Measurements from ENCODE around the gene P3H2. TPM values are rescaled to one million over a fixed set of nuclear protein-coding genes. Genes with fewer than 3 reads are reported as not detected.

Gene P3H2
- total RNA-seq, 1 donor, result 0.84 TPM

DNA sequence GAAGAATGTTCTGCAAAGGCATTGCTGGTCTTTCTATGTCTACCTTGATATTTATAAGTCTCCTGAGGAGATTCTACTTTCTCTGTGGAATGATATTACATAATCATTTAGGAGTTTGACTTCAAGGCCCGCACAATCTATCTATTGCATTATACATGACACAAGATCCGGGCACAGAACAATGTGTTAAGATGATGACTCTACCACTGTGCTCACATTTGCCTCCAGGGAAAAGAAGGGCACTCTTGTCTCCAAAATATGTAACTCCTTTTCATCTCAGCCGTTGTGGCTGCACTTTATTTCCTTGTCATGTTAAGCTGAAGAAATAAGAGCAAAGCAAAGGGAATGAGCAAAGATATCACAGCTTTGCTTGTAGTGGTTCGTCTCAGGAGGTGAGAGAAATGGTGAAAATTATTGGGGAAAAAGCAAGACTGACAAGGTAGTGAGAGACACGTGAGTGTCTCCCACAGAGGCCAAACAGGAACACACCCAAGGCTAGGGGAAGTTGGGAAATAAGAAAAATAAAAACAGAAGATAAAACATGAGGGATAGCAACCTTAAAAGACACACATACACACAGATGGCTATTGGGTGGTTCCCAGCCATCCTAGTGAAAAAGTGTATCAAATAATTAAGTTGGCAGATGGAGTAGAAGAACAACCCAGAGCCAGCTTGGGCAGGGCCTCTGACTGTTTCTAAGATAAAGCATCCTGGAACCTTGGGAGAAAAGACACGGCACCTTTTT is 184.3 kb downstream of the P3H2 start:
- Histone ChIP-seq H3K27me3 (ENCODE audit: insufficient read depth, low read length) (no peaks in the 10 kb centered on the region), H3K4me1 (ENCODE audit: insufficient read depth, low read length) (no peaks in the 10 kb centered on the region), H3K9me3 (ENCODE audit: low read depth, low read length) (no peaks in the 10 kb centered on the region), H3K4me3 (ENCODE audit: low read length) (no peak overlapping the region)

DNA sequence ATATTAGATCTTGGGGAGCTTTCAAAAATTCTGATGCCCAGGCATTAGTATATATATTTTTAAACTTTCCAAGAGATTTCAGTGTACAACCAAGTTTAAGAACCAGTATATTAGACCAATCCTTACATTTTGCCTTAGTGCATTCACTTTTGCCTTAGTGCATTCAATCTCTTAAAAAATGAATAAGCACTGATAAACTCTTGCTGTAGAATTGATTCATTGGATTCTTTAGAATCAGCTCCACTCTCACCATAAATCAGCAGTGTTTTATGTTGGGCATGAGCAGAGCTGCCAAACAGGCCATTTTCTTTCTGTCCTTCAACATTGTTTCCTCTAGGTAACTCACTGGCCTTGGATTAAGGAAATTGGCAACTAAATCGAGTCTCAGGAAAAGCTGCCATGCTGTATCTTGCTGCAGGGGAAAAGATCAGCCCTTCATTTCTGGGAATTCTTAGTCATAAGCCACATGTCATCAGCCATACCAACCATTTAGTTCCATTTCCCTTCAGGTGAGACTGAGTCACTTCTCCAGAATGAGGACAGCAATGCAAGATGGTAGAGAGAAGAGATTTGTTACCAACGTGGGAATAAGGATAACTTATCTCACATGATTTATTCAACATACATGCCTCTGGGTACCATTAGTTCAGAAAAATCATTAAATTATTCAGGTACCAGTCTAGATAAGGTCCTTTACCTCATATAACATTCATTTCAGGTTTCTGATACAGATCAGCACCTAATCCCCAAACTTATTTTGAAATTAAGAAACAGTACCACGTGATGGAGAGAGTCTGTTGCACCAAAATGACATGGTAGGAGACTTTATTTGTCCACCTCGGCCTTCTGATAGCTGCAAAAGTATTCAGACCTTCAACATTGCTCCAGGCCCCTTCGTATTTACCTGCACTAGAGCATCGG is 192.5 kb downstream of the P3H2 start:
- H3K27me3 ChIP-seq (ENCODE audit: insufficient read depth, low read length), result no peaks in the 10 kb centered on the region
- no peaks in the 10 kb centered on the region for H3K9me3 ChIP-seq (ENCODE audit: low read depth, low read length)
- no peak overlapping the region for H3K4me3 ChIP-seq (ENCODE audit: low read length)
- no peaks in the 10 kb centered on the region for H3K4me1 ChIP-seq (ENCODE audit: insufficient read depth, low read length)

DNA sequence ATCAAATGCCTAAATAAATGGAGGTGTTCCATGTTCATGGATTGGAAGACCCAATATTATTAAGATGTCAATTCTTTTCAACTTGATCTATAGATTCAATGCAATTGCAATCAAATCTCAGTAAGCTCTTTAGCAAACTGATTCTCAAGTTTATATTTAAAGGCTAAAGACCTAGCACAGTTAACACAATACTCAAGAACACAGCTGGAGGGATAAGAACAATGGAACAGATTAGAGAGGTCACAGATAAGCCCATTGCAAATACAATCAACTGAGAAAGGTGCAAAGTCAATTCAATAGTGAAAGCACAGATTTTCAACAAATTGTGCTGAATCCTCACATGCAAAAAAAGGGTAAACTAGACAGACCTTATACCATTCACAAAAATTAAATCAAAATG is 198.9 kb downstream of the P3H2 start:
- no peaks in the 10 kb centered on the region for H3K4me1 ChIP-seq (ENCODE audit: insufficient read depth, low read length)
- no peaks in the 10 kb centered on the region for H3K27me3 ChIP-seq (ENCODE audit: insufficient read depth, low read length)

DNA sequence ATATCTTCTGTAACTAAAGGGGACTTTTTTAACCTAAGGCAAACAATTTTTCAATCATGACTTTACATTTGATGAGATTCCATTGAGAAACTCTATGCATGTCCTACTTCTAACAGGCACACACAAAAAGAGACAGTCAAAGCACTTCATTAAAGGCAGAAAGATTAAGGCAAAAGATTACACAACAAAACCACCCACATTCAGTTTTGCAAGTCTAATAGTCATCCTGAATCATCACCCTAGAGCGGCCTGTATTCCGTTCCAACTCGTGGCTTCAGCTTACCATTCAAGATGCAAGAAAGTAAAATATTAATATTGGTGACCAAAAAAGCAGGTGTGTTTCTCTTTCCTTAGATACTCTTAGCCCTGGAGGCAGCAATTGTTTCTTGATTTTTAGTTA is 205.9 kb downstream of the P3H2 start:
- no peak overlapping the region for H3K4me3 ChIP-seq (ENCODE audit: low read length)
- H3K9me3 ChIP-seq (ENCODE audit: low read depth, low read length), result no peaks in the 10 kb centered on the region
- no peaks in the 10 kb centered on the region for H3K27me3 ChIP-seq (ENCODE audit: insufficient read depth, low read length)
- no peaks in the 10 kb centered on the region for H3K4me1 ChIP-seq (ENCODE audit: insufficient read depth, low read length)

More for the DNA sequence above, 198.9 kb downstream of the P3H2 start:
- Histone ChIP-seq H3K9me3 (ENCODE audit: low read depth, low read length) (no peaks in the 10 kb centered on the region), H3K4me3 (ENCODE audit: low read length) (no peak overlapping the region)

DNA sequence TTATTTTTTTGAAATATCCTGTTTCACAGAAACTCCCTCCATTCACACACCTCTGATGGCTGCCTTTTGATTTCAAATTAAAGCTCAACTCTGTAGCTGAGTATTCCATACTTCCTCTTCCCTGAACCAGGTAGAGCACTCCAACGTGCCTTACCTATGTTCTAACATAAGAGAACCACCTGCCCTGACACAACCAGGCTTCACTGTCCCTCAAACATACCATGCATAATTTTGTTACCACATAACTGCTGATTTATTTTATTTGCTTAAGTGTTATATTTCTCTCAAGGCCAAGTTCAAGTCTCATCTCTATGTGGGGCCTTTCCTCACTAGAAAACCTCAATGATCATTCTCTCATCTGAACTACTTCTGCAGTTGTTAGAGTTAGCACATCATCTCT is 209.7 kb downstream of the P3H2 start:
- no peaks in the 10 kb centered on the region for H3K27me3 ChIP-seq (ENCODE audit: insufficient read depth, low read length)
- no peaks in the 10 kb centered on the region for H3K4me1 ChIP-seq (ENCODE audit: insufficient read depth, low read length)
- H3K4me3 ChIP-seq (ENCODE audit: low read length), result no peak overlapping the region
- H3K9me3 ChIP-seq (ENCODE audit: low read depth, low read length), result no peaks in the 10 kb centered on the region

DNA sequence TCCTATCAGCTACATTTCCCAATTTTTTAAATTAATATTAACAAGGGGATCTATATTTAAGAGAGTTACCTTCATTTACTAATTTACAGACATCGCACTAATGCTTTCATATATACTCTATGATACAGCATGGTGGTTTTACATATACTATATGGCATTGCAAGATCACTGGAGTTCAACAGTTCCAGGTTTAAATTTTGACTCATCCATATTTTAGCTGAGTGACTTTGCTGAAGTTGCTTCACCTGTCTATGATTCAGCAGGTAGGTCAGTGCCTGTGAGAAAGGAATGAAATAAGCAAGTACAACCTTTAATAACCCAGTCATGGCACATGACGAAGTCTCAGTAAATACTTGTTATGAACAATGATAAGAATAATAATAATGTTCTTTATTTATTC is 211.1 kb downstream of the P3H2 start:
- H3K9me3 ChIP-seq (ENCODE audit: low read depth, low read length), result no peaks in the 10 kb centered on the region
- H3K4me3 ChIP-seq (ENCODE audit: low read length), result no peak overlapping the region
- no peaks in the 10 kb centered on the region for H3K27me3 ChIP-seq (ENCODE audit: insufficient read depth, low read length)
- no peaks in the 10 kb centered on the region for H3K4me1 ChIP-seq (ENCODE audit: insufficient read depth, low read length)

DNA sequence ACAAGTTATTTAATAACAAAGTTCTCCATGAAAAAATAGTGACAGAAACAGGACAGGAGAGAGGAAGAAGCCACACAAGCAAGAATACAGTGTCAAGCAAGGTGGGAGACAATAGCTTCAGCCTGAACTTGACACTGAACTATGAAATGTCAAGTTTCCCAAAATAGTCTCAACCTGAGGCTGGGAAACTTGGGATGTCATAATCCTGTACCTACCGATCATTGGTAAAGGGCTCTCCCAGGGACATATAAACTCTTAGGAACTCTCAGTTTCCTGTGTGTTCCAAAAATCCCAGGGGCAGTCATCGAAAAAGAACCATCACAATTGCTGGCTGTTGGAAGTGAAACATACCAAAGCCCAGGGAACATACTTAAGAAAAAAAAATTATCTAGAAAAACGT is 211.6 kb downstream of the P3H2 start:
- H3K27me3 ChIP-seq (ENCODE audit: insufficient read depth, low read length), result no peaks in the 10 kb centered on the region
- H3K4me1 ChIP-seq (ENCODE audit: insufficient read depth, low read length), result no peaks in the 10 kb centered on the region
- no peaks in the 10 kb centered on the region for H3K9me3 ChIP-seq (ENCODE audit: low read depth, low read length)
- H3K4me3 ChIP-seq (ENCODE audit: low read length), result no peak overlapping the region

DNA sequence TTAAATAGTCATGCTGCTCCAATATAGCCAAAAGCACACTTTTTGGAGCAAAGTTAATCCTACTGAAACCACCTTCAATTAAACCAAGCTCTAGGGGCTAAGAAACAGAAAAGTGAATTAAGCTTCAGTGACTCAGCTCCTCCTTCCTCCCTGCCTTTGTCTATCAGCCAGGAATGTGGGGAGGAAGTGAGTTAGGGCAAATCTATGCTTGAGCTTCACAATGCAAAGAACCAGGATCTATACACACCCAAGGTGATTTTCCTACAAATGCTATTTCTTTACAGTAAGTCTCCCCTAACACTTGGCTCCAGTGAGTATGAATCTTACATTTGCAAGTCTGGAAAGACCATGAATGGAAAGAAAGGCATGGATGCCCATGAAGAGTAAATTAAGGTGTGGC is 212.1 kb downstream of the P3H2 start:
- Histone ChIP-seq H3K4me3 (ENCODE audit: low read length) (no peak overlapping the region), H3K9me3 (ENCODE audit: low read depth, low read length) (no peaks in the 10 kb centered on the region), H3K4me1 (ENCODE audit: insufficient read depth, low read length) (no peaks in the 10 kb centered on the region), H3K27me3 (ENCODE audit: insufficient read depth, low read length) (no peaks in the 10 kb centered on the region)

DNA sequence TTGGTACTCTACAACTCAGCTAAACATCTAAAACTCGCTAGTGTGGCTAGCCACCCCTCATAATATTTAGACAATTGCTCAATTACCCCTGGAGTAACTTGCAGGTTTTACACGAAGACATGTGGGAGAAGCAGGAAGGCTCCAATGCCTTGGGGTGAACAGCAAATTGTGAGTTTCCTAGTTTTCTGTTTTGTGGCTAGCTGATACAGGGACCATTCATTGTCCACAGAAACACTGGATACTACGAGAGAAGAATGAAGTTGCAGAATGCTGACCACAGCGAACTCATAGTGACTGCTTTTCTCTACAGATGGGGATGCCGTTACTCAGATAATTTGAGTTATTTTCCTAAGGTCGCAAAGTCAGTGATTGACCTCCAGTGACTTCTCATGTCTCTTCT is 212.9 kb downstream of the P3H2 start:
- H3K4me3 ChIP-seq (ENCODE audit: low read length), result no peak overlapping the region
- H3K4me1 ChIP-seq (ENCODE audit: insufficient read depth, low read length), result no peaks in the 10 kb centered on the region
- no peaks in the 10 kb centered on the region for H3K9me3 ChIP-seq (ENCODE audit: low read depth, low read length)
- H3K27me3 ChIP-seq (ENCODE audit: insufficient read depth, low read length), result no peaks in the 10 kb centered on the region

Other genes with a start within 250 kb of the P3H2 start
- 0.10 TPM for gene CLDN1, start 201.5 kb upstream of the P3H2 start, total RNA-seq